Progenitor cell of endocrine pancreas (in vitro differentiated cells): ENCODE results near the gene CCDC116. TPM values are rescaled to one million over a fixed set of nuclear protein-coding genes. Genes with fewer than 3 reads are reported as not detected.
A peak's percentile ranks its signal among the peaks of the same experiment; 100 is the strongest.

Experiments
- DNase-seq: peaks from one replicate; pipeline ENCODE4 v3.0.0; 2021; ENCODE audit warnings: low spot score; ENCODE audit not compliant: unreplicated experiment
- H3K27ac Mint-ChIP-seq: 2 replicates; pipeline ENCODE4 v1.8.0; 2021; ENCODE audit warnings: mild to moderate bottlenecking, moderate library complexity, mixed read lengths
- H3K27me3 Mint-ChIP-seq: 2 replicates; pipeline ENCODE4 v1.8.0; 2021; ENCODE audit warnings: mixed read lengths
- H3K36me3 Mint-ChIP-seq: 2 replicates; pipeline ENCODE4 v1.8.0; 2022; ENCODE audit warnings: mixed read lengths; ENCODE audit not compliant: insufficient read depth
- H3K4me1 Mint-ChIP-seq: 2 replicates; pipeline ENCODE4 v1.8.0; 2021; ENCODE audit warnings: low read depth, mixed read lengths
- H3K4me3 Mint-ChIP-seq: 2 replicates; pipeline ENCODE4 v1.8.0; 2021; ENCODE audit warnings: low read depth, mild to moderate bottlenecking, moderate library complexity, mixed read lengths
- H3K9me3 Mint-ChIP-seq: 2 replicates; pipeline ENCODE4 v1.8.0; 2021; ENCODE audit warnings: low read depth, mixed read lengths
- microRNA-seq: library from miRNA; unstranded; fragments of <30 nt; microRNA quantifications from one replicate; pipeline ENCODE4 v1.1.0, GENCODE V29; 2020; ENCODE audit warnings: borderline number of aligned reads; ENCODE audit not compliant: unreplicated experiment
- total RNA-seq: library from RNA; stranded (reverse); gene quantifications from 2 replicates; pipeline ENCODE4 v1.2.1, GENCODE V29; 2021
- TF ChIP-seq, protein P1 (sequence below): fragments of 200-600 bp; sonication (generic); IDR thresholded peaks from one replicate; pipeline ENCODE4 v1.5.0; 2021; ENCODE audit warnings: antibody characterized with exemption, mild to moderate bottlenecking; ENCODE audit not compliant: unreplicated experiment

CCDC116 gene
- total RNA-seq, 1 donor from 2014 or later: 1.3 TPM

DNA sequence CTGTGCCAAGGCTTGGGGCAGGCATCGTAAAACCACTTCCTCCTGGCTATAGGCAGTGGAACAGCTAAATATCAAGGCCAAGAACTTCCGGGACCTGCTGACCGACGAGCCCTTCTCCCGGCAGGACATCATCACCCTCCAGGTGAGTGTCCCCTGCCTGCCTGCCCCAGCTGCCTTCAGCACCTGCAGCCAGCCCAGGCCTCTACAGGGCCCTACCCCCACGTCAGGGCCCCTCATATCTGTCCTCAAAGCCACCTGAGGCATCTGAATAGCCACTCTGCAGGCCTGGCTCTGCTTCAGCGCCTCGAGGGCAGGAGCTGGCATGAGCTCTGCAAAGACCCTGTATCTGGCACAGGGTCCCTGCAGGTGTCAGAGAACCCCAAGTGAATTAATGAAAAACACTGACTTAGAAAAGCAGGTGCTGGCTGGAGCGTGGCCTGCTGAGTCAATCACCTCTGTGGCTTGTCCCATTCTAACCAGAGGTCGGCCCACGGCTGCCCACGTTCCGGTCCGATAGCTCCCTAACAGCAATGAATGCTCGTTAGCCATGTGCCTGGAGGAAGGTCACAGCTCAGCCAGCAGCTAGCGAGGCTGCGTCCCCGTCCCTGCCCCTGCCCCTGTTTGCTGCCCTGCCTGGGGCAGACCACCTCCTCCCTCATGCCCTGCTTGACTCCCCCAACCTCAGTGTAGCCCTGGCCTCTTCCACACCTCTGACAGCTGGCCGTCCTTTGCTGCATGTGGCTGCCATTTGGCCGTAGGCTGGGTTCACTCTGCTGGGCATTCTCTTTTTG, 50.0 kb downstream of the CCDC116 start:
- H3K36me3 Mint-ChIP-seq: peaks cover 11% of the 10 kb centered on the region
- no peak overlapping the region for H3K4me3 Mint-ChIP-seq
- TF ChIP-seq, protein P1, sequence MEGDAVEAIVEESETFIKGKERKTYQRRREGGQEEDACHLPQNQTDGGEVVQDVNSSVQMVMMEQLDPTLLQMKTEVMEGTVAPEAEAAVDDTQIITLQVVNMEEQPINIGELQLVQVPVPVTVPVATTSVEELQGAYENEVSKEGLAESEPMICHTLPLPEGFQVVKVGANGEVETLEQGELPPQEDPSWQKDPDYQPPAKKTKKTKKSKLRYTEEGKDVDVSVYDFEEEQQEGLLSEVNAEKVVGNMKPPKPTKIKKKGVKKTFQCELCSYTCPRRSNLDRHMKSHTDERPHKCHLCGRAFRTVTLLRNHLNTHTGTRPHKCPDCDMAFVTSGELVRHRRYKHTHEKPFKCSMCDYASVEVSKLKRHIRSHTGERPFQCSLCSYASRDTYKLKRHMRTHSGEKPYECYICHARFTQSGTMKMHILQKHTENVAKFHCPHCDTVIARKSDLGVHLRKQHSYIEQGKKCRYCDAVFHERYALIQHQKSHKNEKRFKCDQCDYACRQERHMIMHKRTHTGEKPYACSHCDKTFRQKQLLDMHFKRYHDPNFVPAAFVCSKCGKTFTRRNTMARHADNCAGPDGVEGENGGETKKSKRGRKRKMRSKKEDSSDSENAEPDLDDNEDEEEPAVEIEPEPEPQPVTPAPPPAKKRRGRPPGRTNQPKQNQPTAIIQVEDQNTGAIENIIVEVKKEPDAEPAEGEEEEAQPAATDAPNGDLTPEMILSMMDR: no peak
- H3K27ac Mint-ChIP-seq: no peak overlapping the region
- no peak for DNase-seq
- no peaks in the 10 kb centered on the region for H3K27me3 Mint-ChIP-seq
- no peaks in the 10 kb centered on the region for H3K9me3 Mint-ChIP-seq
- H3K4me1 Mint-ChIP-seq: no peaks in the 10 kb centered on the region

GRCh38 chr22:21683401-21683811, 50.8 kb downstream of the CCDC116 start:
- peaks cover 7% of the 10 kb centered on the region for H3K36me3 Mint-ChIP-seq
- DNase-seq: no peak
- TF ChIP-seq, protein P1: no peak
- no peaks in the 10 kb centered on the region for H3K9me3 Mint-ChIP-seq
- no peaks in the 10 kb centered on the region for H3K27me3 Mint-ChIP-seq
- no peak overlapping the region for H3K27ac Mint-ChIP-seq
- H3K4me3 Mint-ChIP-seq: no peak overlapping the region
- H3K4me1 Mint-ChIP-seq: no peaks in the 10 kb centered on the region

- Mint-ChIP-seq H3K36me3 (peaks cover 9% of the 10 kb centered on the region), H3K27ac (no peak overlapping the region), H3K27me3 (no peaks in the 10 kb centered on the region), H3K4me1 (no peaks in the 10 kb centered on the region), H3K4me3 (no peak overlapping the region), H3K9me3 (no peaks in the 10 kb centered on the region)
- TF ChIP-seq, protein P1: no peak
- DNase-seq: no peak
Measured at GRCh38 chr22:21684492-21685163, 52.1 kb downstream of the CCDC116 start.

DNA sequence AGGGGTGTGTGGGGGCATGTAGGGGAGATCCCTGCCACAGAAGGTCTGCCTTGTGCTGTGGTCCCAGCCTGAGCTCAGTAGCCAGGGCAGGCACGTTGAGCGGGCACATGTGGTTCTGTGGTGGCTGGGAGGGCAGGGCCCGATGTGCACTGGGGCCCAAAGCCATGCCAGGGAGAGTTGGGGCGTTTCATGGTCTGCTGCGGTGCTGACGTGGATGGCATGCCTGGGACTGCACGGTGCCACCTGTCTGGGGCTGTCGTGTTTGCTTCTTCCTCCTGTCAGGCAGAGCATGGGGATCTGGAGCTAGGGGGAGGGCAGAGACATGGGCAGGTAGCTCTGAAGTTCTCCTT, 52.6 kb downstream of the CCDC116 start:
- no peaks in the 10 kb centered on the region for H3K27me3 Mint-ChIP-seq
- TF ChIP-seq, protein P1: no peak
- H3K9me3 Mint-ChIP-seq: no peaks in the 10 kb centered on the region
- no peak overlapping the region for H3K4me3 Mint-ChIP-seq
- peaks cover 12% of the 10 kb centered on the region for H3K36me3 Mint-ChIP-seq
- no peak overlapping the region for H3K27ac Mint-ChIP-seq
- H3K4me1 Mint-ChIP-seq: no peaks in the 10 kb centered on the region
- DNase-seq: no peak

- Mint-ChIP-seq H3K4me1 (no peaks in the 10 kb centered on the region), H3K9me3 (no peaks in the 10 kb centered on the region), H3K36me3 (peaks cover 16% of the 10 kb centered on the region), H3K27me3 (no peaks in the 10 kb centered on the region), H3K4me3 (no peak overlapping the region), H3K27ac (no peak overlapping the region)
- TF ChIP-seq, protein P1: no peak
- DNase-seq: no peak
Measured at GRCh38 chr22:21686193-21686608, 53.6 kb downstream of the CCDC116 start.

Small RNA genes within 50 kb of the gene (microRNA-seq; reads per million reads assigned to microRNA genes)
- gene MIR130B (8,487 reads per million, percentile 92 among the genes with 10 or more reads in this experiment), gene MIR301B (944 reads per million, percentile 78 among the genes with 10 or more reads in this experiment)

Other genes with a start within 250 kb of the CCDC116 start
- 0.65 and 1.3 TPM in 2 replicates for gene RIMBP3B, start 249.0 kb upstream of the CCDC116 start, total RNA-seq
- 40.8 and 43.9 TPM in 2 replicates for gene HIC2, start 215.4 kb upstream of the CCDC116 start, total RNA-seq
- gene TMEM191C, start 165.4 kb upstream of the CCDC116 start, total RNA-seq: 4.1 and 5.1 TPM in 2 replicates
- 1.2 TPM in 1 of 2 replicates, not detected in the other for gene RIMBP3C, start 81.3 kb upstream of the CCDC116 start, total RNA-seq
- gene UBE2L3, start 65.0 kb upstream of the CCDC116 start, total RNA-seq: 64.6 and 67.4 TPM in 2 replicates
- 19.0 and 21.4 TPM in 2 replicates for gene YDJC, start 2.7 kb upstream of the CCDC116 start, total RNA-seq
- 27.0 and 28.2 TPM in 2 replicates for gene SDF2L1, start 9.5 kb downstream of the CCDC116 start, total RNA-seq
- gene PPIL2, start 33.3 kb downstream of the CCDC116 start, total RNA-seq: 46.7 and 49.2 TPM in 2 replicates
- gene YPEL1, start 103.0 kb downstream of the CCDC116 start, total RNA-seq: 24.9 and 30.5 TPM in 2 replicates
- 116 and 126 TPM in 2 replicates for gene MAPK1, start 234.9 kb downstream of the CCDC116 start, total RNA-seq